Ovary (tissue), 9 donors: ENCODE measurements around the gene ELOVL3. TPM values are rescaled to one million over a fixed set of nuclear protein-coding genes. Genes with fewer than 3 reads are reported as not detected.
A peak's percentile ranks its signal among the peaks of the same experiment; 100 is the strongest.

ENCODE experiments used
- DNase-seq, 5 donors: peaks; one replicate each; pipeline ENCODE4 v3.0.0-alpha.2; 2019 to 2020
- H3K27ac ChIP-seq, 2 donors: fragments of 200-600 bp; one replicate each; pipeline versions ENCODE4 v1.5.1 to v1.8.0; 2019 to 2022
- H3K27me3 ChIP-seq: fragments of 200-600 bp; one replicate; pipeline ENCODE4 v1.8.0; 2022
- H3K36me3 ChIP-seq: fragments of 200-600 bp; sonication (generic); one replicate; pipeline ENCODE4 v1.5.1; 2019
- H3K4me1 ChIP-seq: one replicate; pipeline ENCODE4 v1.8.1; 2013; ENCODE audit warnings: mild to moderate bottlenecking, moderate library complexity; ENCODE audit not compliant: insufficient read depth
- H3K4me3 ChIP-seq: fragments of 200-600 bp; sonication (generic); one replicate; pipeline ENCODE4 v1.5.1; 2017
- H3K9me3 ChIP-seq, 2 donors: fragments of 200-600 bp in 1 of 2; sonication (generic) in 1 of 2; one replicate each; pipeline versions ENCODE4 v1.5.1 to v1.8.1; 2013 to 2019; ENCODE audit warnings: mild to moderate bottlenecking in 1 of 2, moderate library complexity in 1 of 2
- EP300 ChIP-seq: sonication (generic); formaldehyde crosslinking; IDR thresholded peaks from one replicate; pipeline ENCODE4 v1.6.1; 2017; ENCODE audit warnings: antibody characterized with exemption
- POLR2A ChIP-seq: fragments of 450-650 bp; IDR thresholded peaks from one replicate; pipeline ENCODE4 v1.6.1; 2017; ENCODE audit warnings: antibody characterized with exemption, mild to moderate bottlenecking, moderate library complexity
- WGBS, 3 donors: extraction: QIAGEN DNeasy Blood & Tissue Kit in 1 of 3; methylation state at CpG; one replicate each; pipeline versions ENCODE4 v1.1.5 to v1.1.7; 2013 to 2017; 5-methylcytosine and 5-hydroxymethylcytosine counted together
- intact Hi-C, 4 donors: fragments of 100-400 bp; cut with DNase I; formaldehyde crosslinking; loops; one replicate each; pipeline versions ENCODE4 v1.11.0 to v1.15.1; 2022 to 2023
- polyA plus RNA-seq, 2 donors: library from polyadenylated mRNA; stranded (reverse); fragments of 200-250 nt in 1 of 2; fragments of 350-450 nt in 1 of 2; fragmentation: Illumina TruSeq in 1 of 2; extraction: RNeasy Lipid Tissue Mini Kit (QIAGEN cat#74804) in 1 of 2; gene quantifications; one replicate each; pipeline ENCODE4 v1.2.3, GENCODE V29; 2013 to 2014
- total RNA-seq, 7 donors: library from RNA; depleted of rRNA in 2 of 7; stranded (reverse); fragments of >200 nt in 2 of 7; fragmentation: NEBNext Ultra II Directional in 3 of 7; extraction: Animal tissue kit (Norgen Biotek cat#: 25700) in 3 of 7; gene quantifications; one replicate each; pipeline versions ENCODE4 v1.1.0 to v1.2.4, GENCODE V29; 2016 to 2023
- TF ChIP-seq, protein P1 (sequence below), 3 donors: fragments of 450-650 bp in 2 of 3; fragments of 200-600 bp in 1 of 3; IDR thresholded peaks; one replicate each; pipeline versions ENCODE4 v1.5.1 to v1.8.0; 2016 to 2022; ENCODE audit warnings: antibody characterized with exemption in 3 of 3, mild to moderate bottlenecking in 1 of 3
- donor health status: DM: no; HTN: no; CAD: no; lungs with moderate emphysema.
- donor health status: DM: no; HTN: no; CAD: no.
- donor health status: Bipolar disorder and iron deficiency.
- donor health status: DM: yes; HTN: yes; CAD: no.
- donor health status: DM: no; HTN: no; CAD: no.
- donor health status: DM: yes; HTN: yes; CAD: no.

The ELOVL3 gene
- total and polyA plus RNA-seq, 9 donors: 0.08 to 1.0 TPM; not detected in 7

DNA sequence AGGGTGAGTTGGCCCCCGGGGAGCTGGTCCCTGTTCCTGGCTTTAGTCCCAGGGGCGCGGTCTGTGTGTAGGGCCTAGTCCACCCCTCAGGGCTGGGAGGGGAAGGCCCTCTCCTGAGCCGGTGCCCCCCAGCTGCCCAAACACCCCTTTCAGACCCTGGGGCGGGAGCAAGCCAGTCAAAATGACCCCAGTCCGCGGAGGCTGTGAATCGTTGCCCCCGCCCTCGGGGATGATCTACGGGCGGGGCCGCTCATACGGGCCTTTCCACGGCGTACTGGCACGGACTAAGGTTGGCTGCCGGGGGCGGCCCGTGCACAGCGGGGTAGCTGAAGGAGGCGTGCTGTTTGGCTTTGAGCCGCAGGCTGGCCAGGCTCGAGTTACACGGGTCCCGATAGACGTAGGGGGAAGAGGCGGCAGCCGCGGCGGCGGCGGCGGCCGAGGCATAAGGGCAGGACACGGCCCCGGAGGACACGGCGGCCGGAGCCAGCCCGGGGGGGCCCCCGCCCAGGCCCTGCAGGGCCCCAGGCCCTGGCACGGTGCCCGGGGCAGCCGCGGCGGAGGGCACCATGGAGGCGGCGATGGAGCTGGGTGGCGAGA, 4.3 kb downstream of the ELOVL3 start:
- Histone ChIP-seq H3K36me3 (no peaks in the 10 kb centered on the region), H3K27me3 (no peaks in the 10 kb centered on the region), H3K4me3 (peak overlapping the region; percentile 15), H3K27ac (no peak overlapping the region), H3K4me1 (peaks cover 18% of the 10 kb centered on the region), H3K9me3 (no peaks in the 10 kb centered on the region)
- peak; percentile 34 to 68 (median 47) for DNase-seq
- intact Hi-C loops: loop anchor here in 3 of 4 donors (5.0 to 10.0 kb wide), 5 partner anchors 76 to 354 kb away; partner anchors contain the start of gene NOLC1 (in 1 of the 3)
- 0 to 2% (median 1%) methylated on average over 13 to 50 of the region's 50 CpGs for WGBS, 3 donors
- TF ChIP-seq, protein P1, sequence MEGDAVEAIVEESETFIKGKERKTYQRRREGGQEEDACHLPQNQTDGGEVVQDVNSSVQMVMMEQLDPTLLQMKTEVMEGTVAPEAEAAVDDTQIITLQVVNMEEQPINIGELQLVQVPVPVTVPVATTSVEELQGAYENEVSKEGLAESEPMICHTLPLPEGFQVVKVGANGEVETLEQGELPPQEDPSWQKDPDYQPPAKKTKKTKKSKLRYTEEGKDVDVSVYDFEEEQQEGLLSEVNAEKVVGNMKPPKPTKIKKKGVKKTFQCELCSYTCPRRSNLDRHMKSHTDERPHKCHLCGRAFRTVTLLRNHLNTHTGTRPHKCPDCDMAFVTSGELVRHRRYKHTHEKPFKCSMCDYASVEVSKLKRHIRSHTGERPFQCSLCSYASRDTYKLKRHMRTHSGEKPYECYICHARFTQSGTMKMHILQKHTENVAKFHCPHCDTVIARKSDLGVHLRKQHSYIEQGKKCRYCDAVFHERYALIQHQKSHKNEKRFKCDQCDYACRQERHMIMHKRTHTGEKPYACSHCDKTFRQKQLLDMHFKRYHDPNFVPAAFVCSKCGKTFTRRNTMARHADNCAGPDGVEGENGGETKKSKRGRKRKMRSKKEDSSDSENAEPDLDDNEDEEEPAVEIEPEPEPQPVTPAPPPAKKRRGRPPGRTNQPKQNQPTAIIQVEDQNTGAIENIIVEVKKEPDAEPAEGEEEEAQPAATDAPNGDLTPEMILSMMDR (IDR thresholded peaks at IDR 0.05): no peak
- TF ChIP-seq EP300: no peak
- TF ChIP-seq POLR2A: no peak

DNA sequence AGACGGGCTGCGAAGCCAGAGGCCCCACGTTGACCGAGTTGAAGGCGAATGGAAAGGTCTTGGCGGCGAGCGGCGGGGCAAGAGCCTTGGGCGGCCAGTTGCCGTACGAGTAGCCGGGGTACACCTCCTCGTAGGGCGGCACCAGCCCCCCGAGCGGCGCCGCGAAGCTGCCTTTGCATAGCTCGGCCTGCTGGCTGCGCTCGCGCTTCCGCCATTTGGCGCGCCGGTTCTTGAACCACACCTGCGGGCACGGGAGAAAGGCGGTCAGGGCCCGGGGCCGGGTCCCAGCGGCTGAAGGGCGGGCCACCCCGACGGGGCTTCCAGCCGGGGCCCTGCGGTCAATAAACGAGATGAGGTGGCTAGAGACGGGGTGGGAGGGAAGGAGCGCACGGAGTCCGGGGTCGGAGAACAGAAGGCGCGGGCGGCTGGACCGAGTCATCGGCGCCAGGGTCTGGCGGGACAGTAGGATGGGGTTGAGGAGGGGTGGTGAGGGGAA, 4.8 kb downstream of the ELOVL3 start:
- WGBS, 3 donors: 1% methylated on average over 49 to 52 of the region's 52 CpGs
- no peak for TF ChIP-seq EP300
- no peak for TF ChIP-seq POLR2A
- TF ChIP-seq, protein P1 (IDR thresholded peaks at IDR 0.05): peak in 1 of 3 donors; percentile 12
- peak in 2 of 5 donors; percentile 40 to 46 for DNase-seq
- H3K4me1 ChIP-seq: peaks cover 15% of the 10 kb centered on the region
- H3K27ac ChIP-seq: no peak overlapping the region
- no peaks in the 10 kb centered on the region for H3K27me3 ChIP-seq
- peak overlapping the region; percentile 15 for H3K4me3 ChIP-seq
- H3K36me3 ChIP-seq: no peaks in the 10 kb centered on the region
- H3K9me3 ChIP-seq: no peaks in the 10 kb centered on the region
- intact Hi-C loops: loop anchor here in 3 of 4 donors (5.0 to 10.0 kb wide), 5 partner anchors 76 to 354 kb away; partner anchors contain the start of gene NOLC1 (in 1 of the 3)

DNA sequence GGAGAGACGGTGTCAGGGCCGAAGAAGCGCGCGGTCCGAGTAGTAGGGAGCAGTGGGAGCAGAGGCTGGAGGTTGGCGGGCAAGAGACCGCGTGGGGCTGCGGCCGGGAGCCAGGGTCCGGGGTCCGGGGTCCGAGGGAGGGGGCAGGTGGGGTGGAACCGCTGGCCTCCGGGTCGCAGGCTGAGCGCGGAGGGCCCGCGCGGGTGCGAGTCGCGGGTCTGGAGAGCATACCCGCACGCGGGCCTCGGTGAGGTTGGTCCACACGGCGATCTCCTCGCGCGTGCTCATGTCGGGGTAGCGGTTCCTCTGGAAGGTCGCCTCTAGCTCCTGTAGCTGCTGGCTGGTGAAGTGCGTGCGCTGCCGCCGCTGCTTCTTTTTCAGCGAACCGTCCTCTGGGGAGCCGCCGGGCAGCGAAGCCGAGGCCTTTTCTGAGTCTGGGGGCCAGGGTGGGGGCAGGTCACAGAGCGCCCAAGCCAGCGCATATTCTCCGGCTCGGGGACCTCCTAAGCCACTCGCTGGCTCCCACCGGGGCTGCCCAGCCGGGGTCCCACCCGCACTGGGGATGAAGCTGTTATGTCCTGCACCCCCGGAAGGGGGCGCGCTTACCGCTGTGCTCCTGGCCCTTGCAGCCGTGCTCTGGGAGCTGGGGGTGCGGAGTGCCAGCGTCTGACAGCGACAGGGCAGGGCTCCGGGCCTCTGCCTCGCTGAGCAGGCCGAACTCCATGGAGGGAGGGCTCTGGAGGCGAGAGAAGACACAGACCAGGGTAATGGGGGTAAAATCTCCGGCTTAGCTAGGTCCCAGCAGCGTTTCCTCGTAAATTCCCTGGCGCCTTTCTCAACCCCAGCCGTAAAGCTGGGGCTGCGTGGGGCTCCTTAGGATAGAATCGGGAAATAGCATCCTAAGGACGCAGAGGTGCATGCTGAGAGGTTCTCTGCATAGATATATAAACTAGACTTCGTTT, 5.5 kb downstream of the ELOVL3 start:
- no peak for DNase-seq
- Histone ChIP-seq H3K4me1 (peaks cover 11% of the 10 kb centered on the region), H3K27me3 (no peaks in the 10 kb centered on the region), H3K27ac (no peak overlapping the region), H3K9me3 (no peaks in the 10 kb centered on the region), H3K36me3 (no peaks in the 10 kb centered on the region), H3K4me3 (no peak overlapping the region)
- TF ChIP-seq, protein P1 (IDR thresholded peaks at IDR 0.05): no peak
- TF ChIP-seq EP300: no peak
- TF ChIP-seq POLR2A: no peak
- WGBS, 3 donors: 12 to 16% (median 15%) methylated on average over 74 to 76 of the region's 76 CpGs
- intact Hi-C loops: loop anchor here in 3 of 4 donors (5.0 to 10.0 kb wide), 5 partner anchors 77 to 353 kb away; partner anchors contain the start of gene NOLC1 (in 1 of the 3)

DNA sequence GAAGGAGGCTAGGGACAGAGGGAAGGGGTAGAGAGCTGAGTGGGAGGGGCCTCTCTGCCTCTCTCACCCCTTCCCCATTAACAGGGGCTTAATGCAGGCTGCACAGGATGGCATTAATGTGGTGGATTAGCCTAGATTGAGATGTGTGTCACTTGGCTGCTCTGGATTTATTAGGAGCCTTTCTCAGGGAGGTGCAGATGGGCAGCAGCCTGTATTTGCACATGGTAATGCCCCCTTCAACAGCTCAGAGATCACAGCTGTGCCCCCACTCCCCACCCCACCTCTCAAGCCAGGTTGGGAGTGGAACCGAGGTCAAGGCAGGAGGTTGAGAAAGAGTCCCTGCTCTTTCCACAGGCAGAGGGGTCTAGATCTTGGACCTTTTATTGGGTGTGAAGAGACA, 7.9 kb downstream of the ELOVL3 start:
- Histone ChIP-seq H3K27me3 (no peaks in the 10 kb centered on the region), H3K27ac (no peak overlapping the region), H3K9me3 (no peaks in the 10 kb centered on the region), H3K4me3 (no peak overlapping the region), H3K4me1 (peaks cover 11% of the 10 kb centered on the region), H3K36me3 (no peaks in the 10 kb centered on the region)
- intact Hi-C loops: loop anchor here in 3 of 4 donors (5.0 to 10.0 kb wide), 5 partner anchors 79 to 351 kb away; partner anchors contain the start of gene NOLC1 (in 1 of the 3)
- 42 to 81% (median 79%) methylated on average over 1 of the region's 1 CpG for WGBS, 3 donors
- TF ChIP-seq EP300 (no peak), POLR2A (no peak)
- TF ChIP-seq, protein P1 (IDR thresholded peaks at IDR 0.05): no peak
- DNase-seq: no peak
